ENCODE measurements around the gene FRK.

The FRK gene

GRCh38 chr6:116033687-116034303 lies 26.9 kb downstream of the FRK start:
- no peak for DNase-seq

GRCh38 chr6:116030770-116031169 lies 29.9 kb downstream of the FRK start:
- no peak for DNase-seq

GRCh38 chr6:116029535-116029934 lies 31.2 kb downstream of the FRK start:
- no peak for DNase-seq

GRCh38 chr6:116028233-116028632 lies 32.5 kb downstream of the FRK start:
- DNase-seq, result no peak

GRCh38 chr6:116027801-116028200 lies 32.9 kb downstream of the FRK start:
- DNase-seq, result no peak

- no peak for DNase-seq
Measured at GRCh38 chr6:116025405-116025804, 35.3 kb downstream of the FRK start.

- DNase-seq, result no peak
Measured at GRCh38 chr6:116022841-116023445, 37.7 kb downstream of the FRK start.

- no peak for DNase-seq
Measured at GRCh38 chr6:116020738-116021137, 40.0 kb downstream of the FRK start.

GRCh38 chr6:116019428-116019827 lies 41.3 kb downstream of the FRK start:
- DNase-seq, result no peak

- no peak for DNase-seq
Measured at GRCh38 chr6:116018976-116019375, 41.7 kb downstream of the FRK start.

- no peak for DNase-seq
Measured at GRCh38 chr6:116017546-116018295, 43.0 kb downstream of the FRK start.

GRCh38 chr6:116016846-116017545 lies 43.7 kb downstream of the FRK start:
- no peak for DNase-seq

GRCh38 chr6:116015983-116016382 lies 44.7 kb downstream of the FRK start:
- no peak for DNase-seq

GRCh38 chr6:116015561-116015960 lies 45.1 kb downstream of the FRK start:
- DNase-seq, result no peak

- no peak for DNase-seq
Measured at GRCh38 chr6:116012951-116013350, 47.7 kb downstream of the FRK start.

- no peak for DNase-seq
Measured at GRCh38 chr6:116012471-116012949, 48.2 kb downstream of the FRK start.

- DNase-seq, result peak; percentile 70
Measured at GRCh38 chr6:116011520-116011919, 49.2 kb downstream of the FRK start.

GRCh38 chr6:116010790-116011401 lies 49.8 kb downstream of the FRK start:
- peak; percentile 63 for DNase-seq

GRCh38 chr6:116010386-116010785 lies 50.3 kb downstream of the FRK start:
- DNase-seq, result no peak

- DNase-seq, result no peak
Measured at GRCh38 chr6:116008470-116009243, 52.0 kb downstream of the FRK start.

- DNase-seq, result no peak
Measured at GRCh38 chr6:116004841-116005815, 55.6 kb downstream of the FRK start.

Measured in activated CD4-positive, alpha-beta T cell treated with anti-CD3 and anti-CD28 coated beads for 48 hours (primary cell).